H1 (cell line): ENCODE measurements around the gene SBF1. TPM values are rescaled to one million over a fixed set of nuclear protein-coding genes. Genes with fewer than 3 reads are reported as not detected.

ENCODE experiments used
- E2F6 ChIP-seq: IDR thresholded peaks from 2 replicates; pipeline ENCODE4 v1.6.1; 2012; ENCODE audit warnings: inconsistent platforms
- NANOG ChIP-seq: IDR thresholded peaks from 2 replicates; pipeline ENCODE4 v1.6.1; 2011; ENCODE audit warnings: low read length, low read depth, mild to moderate bottlenecking, inconsistent platforms; ENCODE audit not compliant: insufficient read depth, poor library complexity, severe bottlenecking
- PHF8 ChIP-seq: fragments of 200-600 bp; sonication (generic); conservative IDR thresholded peaks from 2 replicates; pipeline ENCODE4 v1.7.1; 2012; ENCODE audit warnings: low read depth, mild to moderate bottlenecking, inconsistent platforms, low read length, moderate library complexity
- RAD21 ChIP-seq, 2 experiments: IDR thresholded peaks in 1 of 2; conservative IDR thresholded peaks in 1 of 2; 2 replicates each; pipeline ENCODE4 v1.6.1; 2011; ENCODE audit warnings: low read depth in 2 of 2, low read length in 2 of 2, improper control_type of control experiment in 1 of 2, inconsistent platforms in 1 of 2, mild to moderate bottlenecking in 1 of 2, moderate library complexity in 1 of 2
- SP4 ChIP-seq: IDR thresholded peaks from 2 replicates; pipeline ENCODE4 v1.6.1; 2012; ENCODE audit warnings: low read length, inconsistent platforms
- TEAD4 ChIP-seq: IDR thresholded peaks from 2 replicates; pipeline ENCODE4 v1.6.1; 2012; ENCODE audit warnings: low read depth, low read length, inconsistent platforms, mixed read lengths
- polyA plus RNA-seq, 7 experiments: library from polyadenylated mRNA; depleted of rRNA in 3 of 7; stranded (reverse) in 5 of 7; unstranded in 2 of 7; fragments of >200 nt in 5 of 7; fragments of 200-250 nt in 2 of 7; gene quantifications; 1 replicate in 5 of 7; 2 replicates in 1 of 7; 4 replicates in 1 of 7; pipeline versions ENCODE4 v1.2.1 to v1.2.3, GENCODE V29; 2011 to 2013; ENCODE audit warnings: missing spikeins in 2 of 7, mixed read lengths in 2 of 7
- total RNA-seq: library from RNA; stranded (reverse); fragmentation: NEBNext Ultra II Directional; extraction: Animal tissue kit (Norgen Biotek cat#: 25700); gene quantifications from 2 replicates; pipeline ENCODE4 v1.2.1, GENCODE V29; 2021

The SBF1 gene
- total and polyA plus RNA-seq, 2 of the 8 experiments (the other 6 are each of a cell fraction or from before 2014, with no cell fraction given) = 29.1 to 71.5 TPM

DNA sequence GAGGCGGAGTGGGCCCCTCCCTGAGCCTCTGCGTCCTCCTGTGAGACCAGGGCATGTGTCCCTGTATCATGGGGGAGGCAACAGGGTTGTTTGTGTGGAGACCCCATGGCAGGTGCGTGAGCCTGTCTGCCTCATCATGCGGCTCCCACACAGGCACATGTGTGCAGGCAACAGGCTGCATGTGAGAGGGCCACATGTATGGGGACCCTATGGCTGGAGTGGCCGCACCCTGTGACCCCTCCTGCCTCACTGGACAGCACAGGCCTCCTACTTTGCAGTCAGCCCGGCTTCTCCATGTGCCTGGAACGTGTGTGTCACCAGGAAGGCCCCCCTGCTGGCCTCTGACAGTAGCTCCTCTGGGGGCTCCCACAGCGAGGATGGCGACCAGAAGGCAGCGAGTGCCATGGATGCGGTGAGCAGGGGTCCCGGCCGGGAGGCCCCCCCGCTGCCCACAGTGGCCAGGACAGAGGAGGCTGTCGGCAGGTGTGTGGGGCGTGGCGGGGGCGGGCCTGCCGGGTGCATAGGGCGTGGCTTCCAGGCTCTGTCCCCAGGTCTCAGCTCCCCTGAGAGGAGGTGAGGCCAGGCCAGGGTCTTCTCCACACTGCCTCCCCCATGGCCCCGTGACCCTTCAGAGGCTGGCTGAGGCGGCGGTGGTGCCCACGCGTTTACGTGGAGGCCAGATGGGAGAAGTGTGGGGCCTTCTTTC, 34.1 kb downstream of the SBF1 start (continued):
- TF ChIP-seq NANOG (no peak), PHF8 (no peak), TEAD4 (no peak), E2F6 (no peak), SP4 (no peak), RAD21 (IDR thresholded peaks at IDR 0.05 in 1 of 2, conservative IDR thresholded peaks at IDR 0.05 in 1 of 2; ENCODE audit: low read depth in 2 of 2, low read length in 2 of 2) (no peak)
